ENCODE results near the gene MYBPC3. TPM values are rescaled to one million over a fixed set of nuclear protein-coding genes. Genes with fewer than 3 reads are reported as not detected.
A peak's percentile ranks its signal among the peaks of the same experiment; 100 is the strongest.

Gene MYBPC3
- total RNA-seq, 1 donor from 2014 or later, result not detected

- Mint-ChIP-seq H3K4me3 (ENCODE audit: unreplicated experiment) (no peak overlapping the region), H3K36me3 (ENCODE audit: low read depth, unreplicated experiment) (peaks cover 38% of the 10 kb centered on the region), H3K27ac (ENCODE audit: unreplicated experiment) (no peak overlapping the region), H3K4me1 (ENCODE audit: low read depth, unreplicated experiment) (no peaks in the 10 kb centered on the region), H3K9me3 (ENCODE audit: unreplicated experiment) (no peaks in the 10 kb centered on the region), H3K27me3 (ENCODE audit: low read depth, unreplicated experiment) (no peaks in the 10 kb centered on the region)
- no peak overlapping the region for H3K4me2 ChIP-seq (ENCODE audit: low read length)
- H3K9ac ChIP-seq (ENCODE audit: low read length), result no peak overlapping the region
- no peaks in the 10 kb centered on the region for H4K20me1 ChIP-seq (ENCODE audit: insufficient read depth, low read length)
- H3K27ac ChIP-seq (ENCODE audit: low read depth, low read length), result no peak overlapping the region
- H3K4me1 ChIP-seq (ENCODE audit: insufficient read depth, low read length), result peaks cover 3% of the 10 kb centered on the region
- H3K79me2 ChIP-seq (ENCODE audit: insufficient read depth, low read length), result no peaks in the 10 kb centered on the region
- H3K9me3 ChIP-seq (ENCODE audit: insufficient read depth, low read depth, low read length), result no peaks in the 10 kb centered on the region
- DNase-seq (ENCODE audit: low read depth) (peak; percentile 7), FAIRE-seq (no peak)
- no peak overlapping the region for H2AFZ ChIP-seq (ENCODE audit: low read depth, low read length)
- no peak overlapping the region for H3K4me3 ChIP-seq (ENCODE audit: insufficient read depth, low read depth, low read length)
- H3K36me3 ChIP-seq (ENCODE audit: insufficient read depth, low read length), result peaks cover 27% of the 10 kb centered on the region
- H3K27me3 ChIP-seq (ENCODE audit: insufficient read depth, low read length), result no peaks in the 10 kb centered on the region
- no peak for TF ChIP-seq EZH2 (IDR thresholded peaks at IDR 0.05; ENCODE audit: insufficient read depth, low read length)
- no peak for TF ChIP-seq CTCF (IDR thresholded peaks at IDR 0.05; ENCODE audit: insufficient read depth, low read depth, low read length)
Observed at GRCh38 chr11:47296045-47296444, 56.5 kb downstream of the MYBPC3 start.

- H3K36me3 ChIP-seq (ENCODE audit: insufficient read depth, low read length), result peaks cover 30% of the 10 kb centered on the region
Observed at GRCh38 chr11:47295385-47295784, 57.1 kb downstream of the MYBPC3 start.

More at GRCh38 chr11:47295385-47295784, 57.1 kb downstream of the MYBPC3 start:
- DNase-seq (ENCODE audit: low read depth) (no peak), FAIRE-seq (no peak)
- Mint-ChIP-seq H3K36me3 (ENCODE audit: low read depth, unreplicated experiment) (peaks cover 41% of the 10 kb centered on the region), H3K9me3 (ENCODE audit: unreplicated experiment) (no peaks in the 10 kb centered on the region), H3K4me1 (ENCODE audit: low read depth, unreplicated experiment) (no peaks in the 10 kb centered on the region), H3K27me3 (ENCODE audit: low read depth, unreplicated experiment) (no peaks in the 10 kb centered on the region), H3K27ac (ENCODE audit: unreplicated experiment) (no peak overlapping the region), H3K4me3 (ENCODE audit: unreplicated experiment) (no peak overlapping the region)
- H3K4me3 ChIP-seq (ENCODE audit: insufficient read depth, low read depth, low read length), result no peak overlapping the region
- H3K4me1 ChIP-seq (ENCODE audit: insufficient read depth, low read length), result peaks cover 3% of the 10 kb centered on the region
- TF ChIP-seq EZH2 (IDR thresholded peaks at IDR 0.05; ENCODE audit: insufficient read depth, low read length), result no peak
- TF ChIP-seq CTCF (IDR thresholded peaks at IDR 0.05; ENCODE audit: insufficient read depth, low read depth, low read length), result no peak
- H3K27me3 ChIP-seq (ENCODE audit: insufficient read depth, low read length), result no peaks in the 10 kb centered on the region
- H3K4me2 ChIP-seq (ENCODE audit: low read length), result no peak overlapping the region
- no peak overlapping the region for H2AFZ ChIP-seq (ENCODE audit: low read depth, low read length)
- no peak overlapping the region for H3K27ac ChIP-seq (ENCODE audit: low read depth, low read length)
- H3K9ac ChIP-seq (ENCODE audit: low read length), result no peak overlapping the region
- no peaks in the 10 kb centered on the region for H3K9me3 ChIP-seq (ENCODE audit: insufficient read depth, low read depth, low read length)
- no peaks in the 10 kb centered on the region for H4K20me1 ChIP-seq (ENCODE audit: insufficient read depth, low read length)
- H3K79me2 ChIP-seq (ENCODE audit: insufficient read depth, low read length), result no peaks in the 10 kb centered on the region
